Neural cell (in vitro differentiated cells): ENCODE measurements around the gene FGD3. TPM values are rescaled to one million over a fixed set of nuclear protein-coding genes. Genes with fewer than 3 reads are reported as not detected.

ENCODE experiments used
- H2AFZ ChIP-seq: fragments of 200-600, 300-800 bp; sonication (generic), shearing (Covaris generic); 2 replicates; pipeline ENCODE4 v1.6.0; 2014; ENCODE audit warnings: low read depth, mild to moderate bottlenecking, antibody characterized with exemption, low read length, moderate library complexity
- H3F3A ChIP-seq: fragments of 200-600 bp; shearing (Covaris generic); 2 replicates; pipeline ENCODE4 v1.6.1; 2016; ENCODE audit warnings: mild to moderate bottlenecking, moderate library complexity, mixed read lengths, antibody characterized with exemption, low read length; ENCODE audit not compliant: insufficient read depth, poor library complexity, severe bottlenecking
- H3K27ac ChIP-seq: fragments of 200-600, 300-800 bp; sonication (generic), shearing (Covaris generic); 2 replicates; pipeline ENCODE4 v1.5.1; 2014; ENCODE audit warnings: mild to moderate bottlenecking, low read length, moderate library complexity
- H3K27me3 ChIP-seq: fragments of 300-800, 200-600 bp; sonication (generic), shearing (Covaris generic); 2 replicates; pipeline ENCODE4 v1.6.0; 2014; ENCODE audit warnings: mild to moderate bottlenecking, low read depth, low read length, moderate library complexity; ENCODE audit not compliant: insufficient read depth
- H3K36me3 ChIP-seq: fragments of 300-800, 200-600 bp; sonication (generic), shearing (Covaris generic); 2 replicates; pipeline ENCODE4 v1.5.1; 2014; ENCODE audit warnings: mild to moderate bottlenecking, antibody characterized with exemption, low read length, moderate library complexity; ENCODE audit not compliant: insufficient read depth
- H3K4me2 ChIP-seq: fragments of 300-800, 200-600 bp; sonication (generic), shearing (Covaris generic); 2 replicates; pipeline ENCODE4 v1.6.0; 2014; ENCODE audit warnings: mild to moderate bottlenecking, low read length
- H3K4me3 ChIP-seq: fragments of 300-800, 200-600 bp; sonication (generic), shearing (Covaris generic); 2 replicates; pipeline ENCODE4 v1.5.1; 2014; ENCODE audit warnings: mild to moderate bottlenecking, low read length, moderate library complexity
- H3K79me2 ChIP-seq: fragments of 200-600 bp; shearing (Covaris generic); replicated peaks from 2 replicates; pipeline ENCODE4 v1.6.0; 2014; ENCODE audit warnings: mild to moderate bottlenecking, low read length, moderate library complexity; ENCODE audit not compliant: insufficient read depth
- H3K9ac ChIP-seq: fragments of 300-800, 200-600 bp; sonication (generic), shearing (Covaris generic); 2 replicates; pipeline ENCODE4 v1.6.1; 2016; ENCODE audit warnings: mild to moderate bottlenecking, low read length, mixed read lengths
- H3K9me2 ChIP-seq: fragments of 200-600 bp; shearing (Covaris generic); 2 replicates; pipeline ENCODE4 v1.6.1; 2016; ENCODE audit warnings: mild to moderate bottlenecking, low read length, mixed read lengths; ENCODE audit not compliant: insufficient read depth
- H3K9me3 ChIP-seq: fragments of 200-600, 300-800 bp; sonication (generic), shearing (Covaris generic); 2 replicates; pipeline ENCODE4 v1.6.1; 2016; ENCODE audit warnings: mild to moderate bottlenecking, mixed run types, low read length, moderate library complexity, mixed read lengths
- H4K20me1 ChIP-seq: fragments of 200-600 bp; shearing (Covaris generic); 2 replicates; pipeline ENCODE4 v1.6.1; 2016; ENCODE audit warnings: mild to moderate bottlenecking, mixed run types; ENCODE audit not compliant: insufficient read depth
- CTCF ChIP-seq: fragments of 450-650 bp; IDR thresholded peaks from 2 replicates; pipeline ENCODE4 v1.5.1; 2014; ENCODE audit warnings: antibody characterized with exemption, mild to moderate bottlenecking, moderate library complexity; ENCODE audit not compliant: poor library complexity, severe bottlenecking
- EP300 ChIP-seq: fragments of 450-650 bp; conservative IDR thresholded peaks from 2 replicates; pipeline ENCODE4 v1.6.1; 2014; ENCODE audit warnings: antibody characterized with exemption, mild to moderate bottlenecking, moderate library complexity; ENCODE audit not compliant: poor library complexity, severe bottlenecking
- EZH2 ChIP-seq: fragments of 200-600, 300-800 bp; shearing (Covaris generic), sonication (generic); IDR thresholded peaks from 2 replicates; pipeline ENCODE4 v1.6.1; 2014; ENCODE audit warnings: antibody characterized with exemption, low read length, borderline replicate concordance, mild to moderate bottlenecking; ENCODE audit not compliant: insufficient read depth, poor library complexity, severe bottlenecking
- MXI1 ChIP-seq: fragments of 450-650 bp; conservative IDR thresholded peaks from 2 replicates; pipeline ENCODE4 v1.6.1; 2014; ENCODE audit warnings: antibody characterized with exemption, mild to moderate bottlenecking; ENCODE audit not compliant: poor library complexity, severe bottlenecking
- POLR2AphosphoS5 ChIP-seq: IDR thresholded peaks from 2 replicates; pipeline ENCODE4 v1.6.1; 2012
- RAD21 ChIP-seq: fragments of 450-650 bp; conservative IDR thresholded peaks from 2 replicates; pipeline ENCODE4 v1.6.1; 2014; ENCODE audit warnings: antibody characterized with exemption, mild to moderate bottlenecking, moderate library complexity
- REST ChIP-seq: IDR thresholded peaks from 2 replicates; pipeline ENCODE4 v1.6.1; 2012; ENCODE audit warnings: borderline replicate concordance
- SMC3 ChIP-seq: fragments of 450-650 bp; conservative IDR thresholded peaks from 2 replicates; pipeline ENCODE4 v1.6.1; 2014; ENCODE audit warnings: antibody characterized with exemption, mild to moderate bottlenecking, moderate library complexity; ENCODE audit not compliant: poor library complexity
- TAF1 ChIP-seq: IDR thresholded peaks from 2 replicates; pipeline ENCODE4 v1.6.1; 2012; ENCODE audit warnings: low read depth
- polyA plus RNA-seq: library from polyadenylated mRNA; depleted of rRNA; stranded (reverse); fragments of >200 nt; gene quantifications from 2 replicates; pipeline ENCODE4 v1.2.3, GENCODE V29; 2014

The FGD3 gene
- polyA plus RNA-seq, 1 donor from 2014 or later = 8.3 TPM

- H3K9ac ChIP-seq = no peak overlapping the region
- H3K4me3 ChIP-seq = no peak overlapping the region
- no peaks in the 10 kb centered on the region for H4K20me1 ChIP-seq
- no peaks in the 10 kb centered on the region for H3F3A ChIP-seq
- TF ChIP-seq REST (no peak), EP300 (no peak), MXI1 (no peak), POLR2AphosphoS5 (no peak), EZH2 (no peak), RAD21 (no peak), TAF1 (no peak), CTCF (no peak), SMC3 (no peak)
- H3K4me2 ChIP-seq = no peak overlapping the region
- no peak overlapping the region for H2AFZ ChIP-seq
- H3K9me2 ChIP-seq = no peaks in the 10 kb centered on the region
- no peak overlapping the region for H3K27ac ChIP-seq
- H3K79me2 ChIP-seq = no peaks in the 10 kb centered on the region
- H3K36me3 ChIP-seq = no peaks in the 10 kb centered on the region
- H3K27me3 ChIP-seq = no peaks in the 10 kb centered on the region
- no peaks in the 10 kb centered on the region for H3K9me3 ChIP-seq
Observed at GRCh38 chr9:92965061-92965758, 17.9 kb downstream of the FGD3 start.

GRCh38 chr9:92965759-92966517 is 18.6 kb downstream of the FGD3 start:
- Histone ChIP-seq H3K36me3 (no peaks in the 10 kb centered on the region), H3K9ac (no peak overlapping the region), H3K27me3 (no peaks in the 10 kb centered on the region), H4K20me1 (no peaks in the 10 kb centered on the region), H3F3A (no peaks in the 10 kb centered on the region), H3K4me2 (no peak overlapping the region), H2AFZ (no peak overlapping the region), H3K27ac (no peak overlapping the region), H3K9me2 (no peaks in the 10 kb centered on the region), H3K9me3 (no peaks in the 10 kb centered on the region), H3K79me2 (no peaks in the 10 kb centered on the region), H3K4me3 (no peak overlapping the region)
- no peak for TF ChIP-seq MXI1
- TF ChIP-seq EP300 = no peak
- TF ChIP-seq SMC3 = no peak
- no peak for TF ChIP-seq EZH2
- TF ChIP-seq RAD21 = no peak
- no peak for TF ChIP-seq POLR2AphosphoS5
- TF ChIP-seq CTCF = no peak
- no peak for TF ChIP-seq TAF1
- no peak for TF ChIP-seq REST
